HepG2 (cell line): ENCODE data around the gene ARHGAP22. TPM values are rescaled to one million over a fixed set of nuclear protein-coding genes. Genes with fewer than 3 reads are reported as not detected.

Source experiments
- ATAC-seq: fragments of 200-7000 bp; cut with Tn5 transposase; 3 replicates; pipeline ENCODE4 v1.9.1; 2020; ENCODE audit warnings: mild to moderate bottlenecking, moderate library complexity
- BruUV-seq: library from RNA; stranded (reverse); fragments of 400-500 nt; replicated peaks from 2 replicates; lab custom pipeline; 2021; lab: Mats Ljungman, UMichigan
- CTCF ChIA-PET: fragments of 300-600 bp; formaldehyde crosslinking; extraction: SDS; loops from one replicate; lab custom pipeline; 2021; ENCODE audit warnings: low total read pairs, inconsistent platforms, low intra/inter-chr PET ratio; lab: Yijun Ruan, JAX
- POLR2A ChIA-PET: fragments of 350-600 bp; sonication (Branson Sonifier 250); formaldehyde crosslinking; loops from one replicate; lab custom pipeline; 2020; ENCODE audit warnings: antibody characterized with exemption, inconsistent platforms; lab: Yijun Ruan, JAX
- DNase-seq: peaks from one replicate; pipeline ENCODE4 v3.0.0-alpha.2; 2015; ENCODE audit warnings: low spot score
- FAIRE-seq: peaks from 3 replicates; lab custom pipeline; 2011; peaks lifted over from hg19 to GRCh38; lab: Jason Lieb, UNC
- H2AFZ ChIP-seq: one replicate; pipeline ENCODE4 v1.6.1; 2011; ENCODE audit warnings: low read length, inconsistent platforms
- H3K27ac ChIP-seq: fragments of 300-600 bp; 3 replicates; pipeline ENCODE4 v1.8.0; 2011; ENCODE audit warnings: mixed run types, mild to moderate bottlenecking, mixed read lengths, low read length, inconsistent platforms; ENCODE audit not compliant: insufficient read depth; ENCODE audit errors: extremely low read length
- H3K27me3 ChIP-seq, 2 experiments: fragments of 200-600 bp in 1 of 2; 2 replicates in 1 of 2; 3 replicates in 1 of 2; pipeline versions ENCODE4 v1.6.0 to v1.8.0; 2011; ENCODE audit warnings: low read length in 2 of 2, mild to moderate bottlenecking in 2 of 2, moderate library complexity in 2 of 2, inconsistent platforms in 1 of 2; ENCODE audit not compliant: insufficient read depth in 2 of 2, control insufficient read depth in 1 of 2
- H3K36me3 ChIP-seq, 2 experiments: fragments of 200-600 bp in 1 of 2; replicated peaks in 1 of 2; 2 replicates in 1 of 2; 3 replicates in 1 of 2; pipeline versions ENCODE4 v1.5.1 to v1.8.0; 2011; ENCODE audit warnings: low read length in 2 of 2, inconsistent platforms in 1 of 2; ENCODE audit not compliant: insufficient read depth in 2 of 2, control insufficient read depth in 1 of 2
- H3K4me1 ChIP-seq: 2 replicates; pipeline ENCODE4 v1.5.1; 2012; ENCODE audit warnings: low read length, inconsistent platforms; ENCODE audit not compliant: insufficient read depth
- H3K4me2 ChIP-seq: 2 replicates; pipeline ENCODE4 v1.6.0; 2011; ENCODE audit warnings: low read depth, low read length, inconsistent platforms
- H3K4me3 ChIP-seq, 3 experiments: fragments of 200-600 bp in 1 of 3; sonication (generic), shearing (Covaris generic) in 1 of 3; replicated peaks in 1 of 3; 2 replicates each; pipeline ENCODE4 v1.5.1; 2011 to 2016; ENCODE audit warnings: low read length in 3 of 3, inconsistent platforms in 2 of 3, low read depth in 2 of 3, mild to moderate bottlenecking in 2 of 3, control low read depth in 1 of 3, mixed read lengths in 1 of 3; ENCODE audit not compliant: insufficient read depth in 1 of 3
- H3K79me2 ChIP-seq: one replicate; pipeline ENCODE4 v1.6.1; 2011; ENCODE audit warnings: low read length, inconsistent platforms; ENCODE audit not compliant: insufficient read depth
- H3K9ac ChIP-seq: 2 replicates; pipeline ENCODE4 v1.6.0; 2011; ENCODE audit warnings: mild to moderate bottlenecking, low read depth, low read length, inconsistent platforms; ENCODE audit not compliant: insufficient read depth
- H3K9me3 ChIP-seq: 2 replicates; pipeline ENCODE4 v1.5.1; 2012; ENCODE audit warnings: mild to moderate bottlenecking, low read length
- H4K20me1 ChIP-seq: 2 replicates; pipeline ENCODE4 v1.6.0; 2011; ENCODE audit warnings: inconsistent platforms, mild to moderate bottlenecking, low read length, moderate library complexity; ENCODE audit not compliant: insufficient read depth
- ATF3 ChIP-seq: sonication (generic); formaldehyde crosslinking; IDR thresholded peaks from 2 replicates; pipeline ENCODE4 v1.4.0; 2020; ENCODE audit warnings: missing genetic modification reagents
- ATF7-NPFF ChIP-seq: sonication (generic); formaldehyde crosslinking; IDR thresholded peaks from 2 replicates; pipeline ENCODE4 v1.8.1; 2023; ENCODE audit warnings: mild to moderate bottlenecking, low read depth, missing genetic modification reagents, moderate library complexity
- CENPX ChIP-seq: sonication (generic); formaldehyde crosslinking; IDR thresholded peaks from 2 replicates; pipeline ENCODE4 v1.9.0; 2021; ENCODE audit warnings: mild to moderate bottlenecking, missing genetic modification reagents, moderate library complexity
- RBAK ChIP-seq: sonication (generic); formaldehyde crosslinking; IDR thresholded peaks from 2 replicates; pipeline ENCODE4 v1.5.1; 2020; ENCODE audit warnings: mild to moderate bottlenecking, missing genetic modification reagents
- SMYD3 ChIP-seq: sonication (generic); formaldehyde crosslinking; IDR thresholded peaks from 2 replicates; pipeline ENCODE4 v1.8.1; 2023; ENCODE audit warnings: mild to moderate bottlenecking, missing genetic modification reagents
- TOE1 ChIP-seq: sonication (generic); formaldehyde crosslinking; IDR thresholded peaks from 2 replicates; pipeline ENCODE4 v1.4.0; 2020; ENCODE audit warnings: mild to moderate bottlenecking, missing genetic modification reagents
- ZBTB37 ChIP-seq: sonication (generic); formaldehyde crosslinking; IDR thresholded peaks from 2 replicates; pipeline ENCODE4 v1.4.0; 2020; ENCODE audit warnings: mild to moderate bottlenecking, missing genetic modification reagents
- ZNF441 ChIP-seq: sonication (generic); formaldehyde crosslinking; IDR thresholded peaks from 2 replicates; pipeline ENCODE4 v1.7.0; 2021; ENCODE audit warnings: missing genetic modification reagents, borderline replicate concordance
- ZNF569 ChIP-seq: sonication (generic); formaldehyde crosslinking; IDR thresholded peaks from 2 replicates; pipeline ENCODE4 v1.5.0; 2020; ENCODE audit warnings: mild to moderate bottlenecking, missing genetic modification reagents, moderate library complexity, borderline replicate concordance
- WGBS: methylation state at CpG from one replicate; pipeline ENCODE4 v1.1.6; 2017; ENCODE audit warnings: low lambda C conversion rate; 5-methylcytosine and 5-hydroxymethylcytosine counted together
- in situ Hi-C: cut with HindIII; loops from 2 replicates; pipeline ENCODE4 v1.10.0; 2017; ENCODE audit warnings: low pct_unique_long_range_greater_than_20kb; ENCODE audit not compliant: extremely low pct_ligation_motif_present
- intact Hi-C: fragments of 100-400 bp; cut with micrococcal nuclease; formaldehyde crosslinking; loops from one replicate; pipeline ENCODE4 v1.10.0; 2022; ENCODE audit not compliant: unreplicated experiment
- polyA plus RNA-seq, 8 experiments: library from polyadenylated mRNA; depleted of rRNA in 3 of 8; stranded (reverse) in 7 of 8; unstranded in 1 of 8; fragments of >200 nt; fragmentation: Illumina TruSeq in 4 of 8; extraction: Trizol in 4 of 8; gene quantifications; 2 replicates each; pipeline versions ENCODE4 v1.2.1 to v1.2.3, GENCODE V29; 2011 to 2016; ENCODE audit warnings: low read depth in 4 of 8, missing spikeins in 1 of 8, mixed read lengths in 1 of 8; ENCODE audit not compliant: insufficient read depth in 1 of 8
- total RNA-seq, 5 experiments: library from RNA; depleted of rRNA; stranded (reverse); fragments of >200 nt; fragmentation: Illumina TruSeq; extraction: Trizol; gene quantifications; 2 replicates each; pipeline ENCODE4 v1.2.3, GENCODE V29; 2016; ENCODE audit warnings: low read depth in 1 of 5

Gene ARHGAP22
- total and polyA plus RNA-seq, 2 of the 13 experiments (the other 11 are each of a cell fraction or from before 2014, with no cell fraction given): 0.08 to 0.38 TPM

- in situ Hi-C loops (loop anchor here (5.0 kb wide), 1 partner anchor 85 kb away; no protein-coding TSS in a partner anchor), intact Hi-C loops (no loop called here)
- Histone ChIP-seq H3K4me1 (peaks cover 10% of the 10 kb centered on the region), H4K20me1 (no peaks in the 10 kb centered on the region), H3K9me3 (no peaks in the 10 kb centered on the region), H3K79me2 (no peaks in the 10 kb centered on the region), H3K27ac (no peak overlapping the region), H3K4me3 (no peak overlapping the region), H3K27me3 (peaks cover 3% of the 10 kb centered on the region in 2 experiments; a peak in 3 of 5 replicates), H3K4me2 (no peak overlapping the region), H2AFZ (no peak overlapping the region), H3K9ac (no peak overlapping the region), H3K36me3 (no peaks in the 10 kb centered on the region)
- CTCF ChIA-PET: no interaction called here
- ATAC-seq (no peak), DNase-seq (no peak), FAIRE-seq (no peak)
- POLR2A ChIA-PET: no interaction called here
- WGBS: 37% methylated on average over 7 of the region's 11 CpGs
- TF ChIP-seq CENPX (CRISPR knock-in tag) (no peak), ZNF569 (no peak), ATF3 (CRISPR knock-in tag) (no peak), ATF7-NPFF (CRISPR knock-in tag) (no peak), TOE1 (CRISPR knock-in tag) (no peak), ZBTB37 (CRISPR knock-in tag) (no peak), ZNF441 (CRISPR knock-in tag) (no peak), SMYD3 (CRISPR knock-in tag) (no peak), RBAK (CRISPR knock-in tag) (no peak)
- BruUV-seq: no TSS peak
These were observed 157.3 kb downstream of the ARHGAP22 start for GRCh38 chr10:48447356-48448215.
